Activated naive CD4-positive, alpha-beta T cell treated with anti-CD3 and anti-CD28 coated beads, Interleukin-2, amount 50 U/mL, for 72 hours (primary cell): ENCODE data around the gene PPFIBP2. TPM values are rescaled to one million over a fixed set of nuclear protein-coding genes. Genes with fewer than 3 reads are reported as not detected.

Source experiments
- ATAC-seq, 2 donors: fragments of 150-1000 bp; cut with Tn5 transposase; 2 replicates each; pipeline ENCODE4 v1.10.0; 2021; ENCODE audit warnings: mild to moderate bottlenecking in 2 of 2, moderate library complexity in 2 of 2
- DNase-seq, 2 donors: peaks; one replicate each; pipeline ENCODE4 v3.0.0; 2021 to 2022; ENCODE audit warnings: low spot score in 2 of 2
- H3K27ac Mint-ChIP-seq, 2 donors: one replicate each; pipeline ENCODE4 v1.8.0; 2022; ENCODE audit warnings: mild to moderate bottlenecking in 2 of 2, mixed read lengths in 2 of 2
- H3K36me3 Mint-ChIP-seq, 2 donors: one replicate each; pipeline ENCODE4 v1.8.0; 2022; ENCODE audit warnings: mixed read lengths in 2 of 2
- H3K9me3 Mint-ChIP-seq, 2 donors: one replicate each; pipeline ENCODE4 v1.8.0; 2022; ENCODE audit warnings: mixed read lengths in 2 of 2
- total RNA-seq, 2 donors: library from RNA; stranded (reverse); gene quantifications; one replicate each; pipeline ENCODE4 v1.2.3, GENCODE V29; 2022

The PPFIBP2 gene
- total RNA-seq, 2 donors from 2014 or later: 13.7 to 19.9 TPM

DNA sequence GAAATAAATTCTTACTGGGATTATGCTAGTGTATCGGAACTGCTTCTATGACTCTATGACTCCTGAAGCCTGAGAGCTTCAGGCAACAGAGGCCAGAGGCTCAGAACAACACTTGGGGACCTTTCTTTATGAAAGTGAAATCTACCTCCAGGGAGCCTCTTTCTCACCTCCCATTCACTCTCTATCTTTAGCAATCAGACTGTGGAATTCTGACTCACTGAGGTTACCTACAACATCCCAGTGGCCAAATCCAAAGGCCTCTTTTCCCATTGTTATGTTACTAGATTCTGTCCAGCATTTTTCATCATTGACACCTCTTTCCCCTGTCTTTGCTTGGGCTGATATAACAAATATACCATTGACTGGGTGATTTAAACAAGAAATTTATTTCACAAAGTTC is 173.6 kb downstream of the PPFIBP2 start:
- Mint-ChIP-seq H3K9me3 (no peaks in the 10 kb centered on the region), H3K36me3 (no peaks in the 10 kb centered on the region), H3K27ac (no peak overlapping the region)
- ATAC-seq: no peak
- DNase-seq: no peak

DNA sequence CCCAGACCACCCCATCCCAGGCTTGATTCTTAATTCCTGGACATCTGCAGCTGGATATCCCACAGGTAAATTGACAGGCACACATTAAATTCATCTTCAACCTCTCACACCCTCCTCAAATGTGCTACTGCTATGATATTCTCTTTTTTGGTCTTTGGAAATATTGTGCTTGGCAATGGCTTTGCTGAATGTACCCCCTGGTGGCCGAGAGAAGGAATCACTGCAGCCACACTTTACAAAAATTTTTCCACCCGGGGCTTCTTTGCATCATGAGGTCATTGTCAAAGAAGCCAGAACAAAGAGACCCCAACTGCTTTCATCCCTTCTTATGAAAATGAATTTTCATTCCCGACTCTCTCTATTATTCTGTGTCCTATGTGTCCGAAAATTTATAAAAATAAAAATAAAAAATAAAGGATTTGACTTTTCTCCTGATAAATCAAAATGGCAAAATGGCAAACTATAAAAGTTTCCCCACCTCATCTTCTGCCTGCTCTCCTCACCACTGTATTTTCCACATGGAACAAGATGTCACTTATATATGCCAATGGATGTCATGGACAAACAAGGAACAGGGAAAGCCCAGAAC is 174.5 kb downstream of the PPFIBP2 start:
- Mint-ChIP-seq H3K27ac (no peak overlapping the region), H3K36me3 (no peaks in the 10 kb centered on the region), H3K9me3 (no peaks in the 10 kb centered on the region)
- no peak for DNase-seq
- ATAC-seq: peak in 1 of 2 donors; percentile 62

DNA sequence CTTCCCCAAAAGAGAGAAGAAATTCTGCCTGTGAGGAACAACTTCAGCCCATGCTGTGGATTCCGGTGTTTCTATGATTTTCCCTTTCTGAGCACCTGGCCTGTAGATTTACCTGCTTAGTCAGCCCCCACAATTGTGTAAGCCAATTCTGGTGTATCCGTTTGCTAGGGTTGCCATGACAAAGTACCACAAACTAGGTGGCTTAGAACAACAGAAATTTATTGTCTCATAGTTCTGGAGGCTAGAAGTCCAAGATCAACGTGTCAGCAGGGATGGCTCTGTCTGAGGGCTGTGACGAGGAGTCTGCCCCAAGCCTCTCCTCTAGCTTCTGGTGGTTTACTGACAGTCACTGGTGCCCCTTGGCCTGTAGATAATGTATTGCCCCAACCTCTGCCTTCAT is 175.4 kb downstream of the PPFIBP2 start:
- no peaks in the 10 kb centered on the region for H3K9me3 Mint-ChIP-seq
- DNase-seq: no peak
- no peak for ATAC-seq
- no peaks in the 10 kb centered on the region for H3K36me3 Mint-ChIP-seq
- no peak overlapping the region for H3K27ac Mint-ChIP-seq

DNA sequence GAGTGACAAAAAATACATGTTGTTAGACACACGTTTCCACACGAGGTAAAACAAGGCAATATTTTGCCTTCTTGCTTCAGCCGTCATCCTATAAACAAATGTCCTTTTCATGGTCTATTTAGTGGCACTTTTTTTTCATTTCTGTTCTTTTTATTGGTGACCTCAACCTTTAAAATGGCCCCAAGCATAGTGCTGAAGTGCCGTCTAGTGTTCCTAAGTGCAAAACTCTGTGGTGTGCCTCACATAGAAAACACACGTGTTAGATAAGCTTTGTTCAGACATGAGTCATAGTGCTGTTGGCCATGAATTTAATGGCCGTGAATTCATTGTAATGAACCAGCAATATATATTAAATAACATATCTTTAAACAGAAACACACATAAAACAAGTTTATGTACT is 176.8 kb downstream of the PPFIBP2 start:
- ATAC-seq (no peak), DNase-seq (no peak)
- no peak overlapping the region for H3K27ac Mint-ChIP-seq
- no peaks in the 10 kb centered on the region for H3K9me3 Mint-ChIP-seq
- no peaks in the 10 kb centered on the region for H3K36me3 Mint-ChIP-seq

DNA sequence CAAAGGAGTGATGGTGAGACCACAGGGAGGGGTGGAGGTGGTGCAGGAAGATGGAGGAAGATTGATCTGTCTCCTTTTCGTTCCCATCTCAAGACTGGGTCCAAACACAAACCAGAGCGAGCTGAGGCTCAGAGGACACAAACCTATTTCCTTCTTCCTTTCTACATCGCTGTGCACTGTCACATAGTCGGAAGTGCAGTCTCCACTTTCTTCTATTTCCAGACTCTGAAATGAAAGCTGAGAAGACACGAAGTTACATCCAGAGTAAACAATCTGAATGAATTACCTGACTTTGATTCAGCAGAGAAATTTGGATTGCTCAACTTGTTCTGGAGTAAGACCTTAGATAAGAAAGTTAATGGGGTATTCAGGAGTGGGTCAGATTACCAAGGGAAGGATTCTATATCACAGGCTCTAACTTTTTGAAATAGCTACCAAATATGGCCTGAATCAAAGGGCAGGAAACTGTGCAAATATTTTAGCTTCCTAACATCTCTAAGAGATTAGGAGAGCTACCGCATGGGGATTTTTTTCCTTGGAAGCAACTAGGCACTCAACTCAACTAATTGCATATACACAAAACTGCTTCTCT is 178.1 kb downstream of the PPFIBP2 start:
- Mint-ChIP-seq H3K36me3 (no peaks in the 10 kb centered on the region), H3K27ac (no peak overlapping the region), H3K9me3 (no peaks in the 10 kb centered on the region)
- ATAC-seq (no peak), DNase-seq (no peak)

DNA sequence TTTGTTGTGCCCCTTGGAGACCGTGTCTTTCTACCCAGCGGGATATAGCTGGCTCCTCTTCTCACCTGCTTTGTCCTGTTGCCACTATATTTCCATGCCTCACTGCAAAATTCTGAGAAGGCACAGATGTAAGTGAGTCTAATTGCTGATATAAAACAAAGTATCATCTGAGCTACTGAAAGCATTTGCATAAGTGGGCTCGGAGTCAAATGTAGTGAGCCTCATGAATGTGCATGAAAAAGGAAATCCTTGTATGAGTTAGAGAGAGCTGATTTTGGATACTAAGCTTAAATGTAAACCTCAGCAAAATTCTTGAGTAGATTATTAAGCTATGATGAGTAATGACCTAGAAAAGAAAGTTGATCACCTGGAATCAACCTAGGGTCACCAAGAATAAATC is 178.6 kb downstream of the PPFIBP2 start:
- ATAC-seq (no peak), DNase-seq (no peak)
- H3K9me3 Mint-ChIP-seq: no peaks in the 10 kb centered on the region
- no peak overlapping the region for H3K27ac Mint-ChIP-seq
- no peaks in the 10 kb centered on the region for H3K36me3 Mint-ChIP-seq

DNA sequence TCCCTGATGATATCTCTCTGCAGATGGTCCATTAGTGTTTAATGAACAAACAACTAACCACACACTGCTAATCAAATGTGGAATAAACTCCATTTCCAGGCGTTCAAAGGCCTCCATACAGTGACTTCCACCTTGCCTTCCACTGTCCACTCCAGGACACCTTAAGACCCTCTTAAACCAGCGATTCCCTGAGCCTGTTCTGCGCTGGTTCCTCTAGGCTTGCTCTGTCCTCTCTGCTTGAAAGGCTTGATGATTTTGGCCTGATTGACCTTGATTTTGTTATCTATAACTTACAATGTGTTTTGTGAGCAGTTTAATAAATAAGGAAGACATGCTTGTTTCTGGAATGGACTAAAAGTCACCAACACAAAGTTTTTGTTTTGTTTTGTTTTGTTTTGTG is 180.4 kb downstream of the PPFIBP2 start:
- Mint-ChIP-seq H3K27ac (no peak overlapping the region), H3K9me3 (no peaks in the 10 kb centered on the region), H3K36me3 (no peaks in the 10 kb centered on the region)
- no peak for DNase-seq
- ATAC-seq: no peak

DNA sequence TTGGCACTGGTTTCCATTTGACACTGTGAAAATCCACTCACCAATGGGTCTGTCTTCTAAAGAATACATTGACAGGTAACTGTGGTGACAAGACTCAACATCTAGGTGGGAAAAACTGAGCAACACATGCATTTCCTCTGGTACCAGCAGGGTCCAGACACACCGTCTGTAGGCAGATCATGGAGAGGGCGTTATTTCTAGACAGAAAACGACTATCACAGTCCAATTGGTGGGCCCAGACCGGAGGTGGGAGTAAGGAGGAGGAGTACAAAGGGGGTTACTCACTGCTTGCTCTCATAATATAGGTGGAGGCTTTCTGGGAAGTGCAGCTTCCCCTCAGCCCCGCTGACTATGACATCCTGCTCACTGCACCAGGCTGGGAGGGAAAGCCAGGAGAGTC is 182.6 kb downstream of the PPFIBP2 start:
- Mint-ChIP-seq H3K27ac (no peak overlapping the region), H3K9me3 (no peaks in the 10 kb centered on the region), H3K36me3 (no peaks in the 10 kb centered on the region)
- no peak for DNase-seq
- peak; percentile 20 to 76 for ATAC-seq

Other genes starting within 250 kb of the PPFIBP2 start
- gene OLFML1, start 28.5 kb upstream of the PPFIBP2 start, total RNA-seq: not detected
- gene CYB5R2, start 159.5 kb downstream of the PPFIBP2 start, total RNA-seq: 10 to 100 TPM in 1 of 2 donors, under 1 TPM in 1; 0.77 to 26.9 TPM
- gene OVCH2, start 192.5 kb downstream of the PPFIBP2 start, total RNA-seq: not detected